ENCODE data around the gene MRPL2. TPM values are rescaled to one million over a fixed set of nuclear protein-coding genes. Genes with fewer than 3 reads are reported as not detected.

MRPL2 gene
- total and polyA plus RNA-seq, 2 donors (not counting 1 experiment from before 2014, with no cell fraction given): 18.2 to 20.3 TPM

DNA sequence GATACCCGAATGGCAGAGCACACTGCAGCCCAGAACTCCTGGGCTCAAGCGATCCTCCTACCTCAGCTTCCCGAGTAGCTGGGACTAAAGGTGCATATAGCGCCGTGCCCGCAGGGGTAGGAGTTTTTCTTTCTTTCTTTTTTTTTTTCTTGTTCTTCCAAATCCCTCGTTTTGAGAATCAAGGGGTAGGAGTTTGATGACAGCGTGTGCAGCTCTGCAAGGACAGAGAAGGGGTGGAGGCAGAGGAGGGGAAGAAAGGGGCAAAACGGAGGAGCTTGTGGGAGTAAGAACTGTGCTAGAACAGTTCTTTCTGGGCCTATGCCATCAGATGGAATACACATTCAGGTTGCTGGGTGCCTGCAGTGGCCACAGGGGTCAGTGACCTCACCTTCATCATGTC, 22.5 kb downstream of the MRPL2 start:
- no peak overlapping the region for H3K4me3 ChIP-seq (replicated peaks in 1 of 4; ENCODE audit: control extremely low read depth in 1 of 4, insufficient read depth in 1 of 4, low read depth in 3 of 4, low read length in 4 of 4)
- H3K79me2 ChIP-seq (ENCODE audit: control insufficient read depth, insufficient read depth, low read length): no peaks in the 10 kb centered on the region
- H2AFZ ChIP-seq (ENCODE audit: low read length): no peak overlapping the region
- no peaks in the 10 kb centered on the region for H3K4me1 ChIP-seq (ENCODE audit: control insufficient read depth, extremely low read depth, insufficient read depth, low read length)
- no peak overlapping the region for H3K4me2 ChIP-seq (ENCODE audit: extremely low read depth, insufficient read depth, low read length)
- no peaks in the 10 kb centered on the region for H3K9me3 ChIP-seq (ENCODE audit: control insufficient read depth, insufficient read depth, low read depth, low read length)
- H3K36me3 ChIP-seq (ENCODE audit: control insufficient read depth, insufficient read depth, low read length): peaks cover 25% of the 10 kb centered on the region
- TF ChIP-seq EZH2 (IDR thresholded peaks at IDR 0.05; ENCODE audit: low read length, missing control alignments) (no peak), CTCF (conservative IDR thresholded peaks at IDR 0.05 in 1 of 2, IDR thresholded peaks at IDR 0.05 in 1 of 2; ENCODE audit: low read depth in 1 of 2, low read length in 2 of 2) (no peak)
- H3K9ac ChIP-seq (ENCODE audit: insufficient read depth, low read length): no peak overlapping the region
- no peak for DNase-seq (ENCODE audit: low read depth in 2 of 2)
- H4K20me1 ChIP-seq (ENCODE audit: control insufficient read depth, extremely low read depth, insufficient read depth, low read length): no peaks in the 10 kb centered on the region
- no peak overlapping the region for H3K27ac ChIP-seq (ENCODE audit: insufficient read depth, low read length)
- H3K27me3 ChIP-seq (ENCODE audit: control insufficient read depth, insufficient read depth, low read length): no peaks in the 10 kb centered on the region

GRCh38 chr6:43035495-43036194, 23.6 kb downstream of the MRPL2 start:
- Histone ChIP-seq H3K27me3 (ENCODE audit: control insufficient read depth, insufficient read depth, low read length) (no peaks in the 10 kb centered on the region), H3K9ac (ENCODE audit: insufficient read depth, low read length) (no peak overlapping the region), H3K79me2 (ENCODE audit: control insufficient read depth, insufficient read depth, low read length) (no peaks in the 10 kb centered on the region), H3K4me1 (ENCODE audit: control insufficient read depth, extremely low read depth, insufficient read depth, low read length) (no peaks in the 10 kb centered on the region), H3K4me2 (ENCODE audit: extremely low read depth, insufficient read depth, low read length) (no peak overlapping the region), H2AFZ (ENCODE audit: low read length) (no peak overlapping the region), H3K36me3 (ENCODE audit: control insufficient read depth, insufficient read depth, low read length) (peaks cover 22% of the 10 kb centered on the region), H3K27ac (ENCODE audit: insufficient read depth, low read length) (no peak overlapping the region), H3K4me3 (replicated peaks in 1 of 4; ENCODE audit: control extremely low read depth in 1 of 4, insufficient read depth in 1 of 4, low read depth in 3 of 4, low read length in 4 of 4) (no peak overlapping the region), H3K9me3 (ENCODE audit: control insufficient read depth, insufficient read depth, low read depth, low read length) (no peaks in the 10 kb centered on the region), H4K20me1 (ENCODE audit: control insufficient read depth, extremely low read depth, insufficient read depth, low read length) (no peaks in the 10 kb centered on the region)
- TF ChIP-seq CTCF (conservative IDR thresholded peaks at IDR 0.05 in 1 of 2, IDR thresholded peaks at IDR 0.05 in 1 of 2; ENCODE audit: low read depth in 1 of 2, low read length in 2 of 2): no peak
- TF ChIP-seq EZH2 (IDR thresholded peaks at IDR 0.05; ENCODE audit: low read length, missing control alignments): no peak
- DNase-seq (ENCODE audit: low read depth in 2 of 2): no peak

DNA sequence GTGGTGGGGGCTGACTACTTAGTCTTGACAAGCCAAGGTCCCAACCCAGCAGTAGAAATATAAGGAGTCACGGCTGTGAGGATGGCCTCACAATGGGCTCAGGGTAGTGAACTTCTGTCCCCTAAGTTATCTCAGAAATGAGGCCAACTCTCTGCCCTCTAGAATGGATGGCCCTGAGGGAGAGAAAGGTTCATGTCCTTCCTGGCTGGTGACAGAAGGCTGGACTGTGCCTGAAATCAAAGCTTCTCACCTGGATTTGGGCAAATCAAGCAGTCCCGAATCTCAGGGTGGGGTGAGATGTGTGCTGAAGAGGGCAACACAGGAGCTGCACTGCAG, 25.1 kb downstream of the MRPL2 start:
- no peak overlapping the region for H3K27ac ChIP-seq (ENCODE audit: insufficient read depth, low read length)
- H3K4me2 ChIP-seq (ENCODE audit: extremely low read depth, insufficient read depth, low read length): no peak overlapping the region
- no peaks in the 10 kb centered on the region for H3K27me3 ChIP-seq (ENCODE audit: control insufficient read depth, insufficient read depth, low read length)
- no peak overlapping the region for H3K9ac ChIP-seq (ENCODE audit: insufficient read depth, low read length)
- H3K79me2 ChIP-seq (ENCODE audit: control insufficient read depth, insufficient read depth, low read length): no peaks in the 10 kb centered on the region
- no peak for TF ChIP-seq EZH2 (IDR thresholded peaks at IDR 0.05; ENCODE audit: low read length, missing control alignments)
- no peaks in the 10 kb centered on the region for H3K4me1 ChIP-seq (ENCODE audit: control insufficient read depth, extremely low read depth, insufficient read depth, low read length)
- H3K4me3 ChIP-seq (replicated peaks in 1 of 4; ENCODE audit: control extremely low read depth in 1 of 4, insufficient read depth in 1 of 4, low read depth in 3 of 4, low read length in 4 of 4): no peak overlapping the region
- H3K36me3 ChIP-seq (ENCODE audit: control insufficient read depth, insufficient read depth, low read length): peaks cover 20% of the 10 kb centered on the region
- no peak overlapping the region for H2AFZ ChIP-seq (ENCODE audit: low read length)
- no peaks in the 10 kb centered on the region for H3K9me3 ChIP-seq (ENCODE audit: control insufficient read depth, insufficient read depth, low read depth, low read length)
- no peak for DNase-seq (ENCODE audit: low read depth in 2 of 2)
- no peaks in the 10 kb centered on the region for H4K20me1 ChIP-seq (ENCODE audit: control insufficient read depth, extremely low read depth, insufficient read depth, low read length)

Data from fibroblast of lung (primary cell).